Skeletal muscle tissue (tissue), 4 donors: ENCODE results near the gene FCRL6. TPM values are rescaled to one million over a fixed set of nuclear protein-coding genes. Genes with fewer than 3 reads are reported as not detected.

Experiments
- H3K27ac ChIP-seq: one replicate; pipeline ENCODE4 v1.7.0; 2013; ENCODE audit warnings: mild to moderate bottlenecking, low read depth, low read length, inconsistent platforms
- H3K27me3 ChIP-seq, 3 donors: one replicate each; pipeline ENCODE4 v1.7.0; 2013; ENCODE audit warnings: low read length in 3 of 3; ENCODE audit not compliant: control insufficient read depth in 3 of 3, insufficient read depth in 3 of 3
- H3K36me3 ChIP-seq, 3 donors: one replicate each; pipeline ENCODE4 v1.7.0; 2013; ENCODE audit warnings: low read length in 3 of 3; ENCODE audit not compliant: control insufficient read depth in 3 of 3, insufficient read depth in 3 of 3
- H3K4me1 ChIP-seq, 3 donors: one replicate each; pipeline ENCODE4 v1.7.0; 2013; ENCODE audit warnings: low read length in 3 of 3, mild to moderate bottlenecking in 3 of 3; ENCODE audit not compliant: control insufficient read depth in 3 of 3, insufficient read depth in 3 of 3
- H3K4me3 ChIP-seq, 3 donors: one replicate each; pipeline ENCODE4 v1.7.0; 2013; ENCODE audit warnings: low read length in 3 of 3
- H3K9ac ChIP-seq, 3 donors: one replicate each; pipeline ENCODE4 v1.7.0; 2013; ENCODE audit warnings: low read length in 3 of 3, mild to moderate bottlenecking in 3 of 3, moderate library complexity in 2 of 3, low read depth in 1 of 3
- H3K9me3 ChIP-seq, 3 donors: one replicate each; pipeline ENCODE4 v1.7.0; 2013; ENCODE audit warnings: low read length in 3 of 3; ENCODE audit not compliant: control insufficient read depth in 3 of 3
- total RNA-seq: library from RNA; depleted of rRNA; stranded (reverse); fragments of >200 nt; gene quantifications from one replicate; pipeline ENCODE4 v1.2.3, GENCODE V29; 2014
- donor health status: Osteomylitis.

FCRL6 gene
- total RNA-seq, 1 donor from 2014 or later, result not detected

GRCh38 chr1:159779403-159779851, 22.7 kb upstream of the FCRL6 start:
- no peaks in the 10 kb centered on the region for H3K27me3 ChIP-seq
- H3K27ac ChIP-seq, result peak overlapping the region; percentile 51

GRCh38 chr1:159780583-159781582, 21.3 kb upstream of the FCRL6 start, which contains the start of gene DUSP23:
DUSP23 (plus strand) TSS chr1:159780962; CDS start chr1:159781101, 139 bp downstream.
- H3K4me3 ChIP-seq, result peak within 1 kb of the TSS; percentile 71 to 90 (median 86)

More at GRCh38 chr1:159779403-159779851, 22.7 kb upstream of the FCRL6 start:
- Histone ChIP-seq H3K36me3 (no peaks in the 10 kb centered on the region), H3K9me3 (no peaks in the 10 kb centered on the region), H3K4me3 (no peak overlapping the region), H3K4me1 (peaks cover 9 to 16% (median 15%) of the 10 kb centered on the region in 3 donors), H3K9ac (no peak overlapping the region)

GRCh38 chr1:159781992-159782391, 20.2 kb upstream of the FCRL6 start:
- Histone ChIP-seq H3K36me3 (no peaks in the 10 kb centered on the region), H3K4me1 (peaks cover 9 to 16% (median 15%) of the 10 kb centered on the region in 3 donors), H3K27ac (no peak overlapping the region), H3K9me3 (no peaks in the 10 kb centered on the region), H3K9ac (peak overlapping the region in 1 of 3 donors; percentile 82), H3K4me3 (peak overlapping the region in 2 of 3 donors; percentile 11 to 23), H3K27me3 (no peaks in the 10 kb centered on the region)

More at GRCh38 chr1:159780583-159781582, 21.3 kb upstream of the FCRL6 start, which contains the start of gene DUSP23:
- Histone ChIP-seq H3K4me1 (peaks cover 9 to 16% (median 15%) of the 10 kb centered on the region in 3 donors), H3K27me3 (no peaks in the 10 kb centered on the region), H3K9ac (peak within 1 kb of the TSS; percentile 60 to 82 (median 70)), H3K36me3 (no peaks in the 10 kb centered on the region), H3K27ac (peak within 1 kb of the TSS; percentile 73), H3K9me3 (no peaks in the 10 kb centered on the region)

- peaks cover 9 to 16% (median 15%) of the 10 kb centered on the region in 3 donors for H3K4me1 ChIP-seq
- no peaks in the 10 kb centered on the region for H3K27me3 ChIP-seq
- H3K4me3 ChIP-seq, result no peak overlapping the region
- no peak overlapping the region for H3K9ac ChIP-seq
- H3K36me3 ChIP-seq, result no peaks in the 10 kb centered on the region
- no peaks in the 10 kb centered on the region for H3K9me3 ChIP-seq
- H3K27ac ChIP-seq, result no peak overlapping the region
Observed at GRCh38 chr1:159783724-159784123, 18.4 kb upstream of the FCRL6 start.

GRCh38 chr1:159786465-159786864, 15.7 kb upstream of the FCRL6 start:
- Histone ChIP-seq H3K36me3 (no peaks in the 10 kb centered on the region), H3K9ac (no peak overlapping the region), H3K27ac (no peak overlapping the region), H3K9me3 (no peaks in the 10 kb centered on the region), H3K4me1 (peaks cover 2 to 7% (median 6%) of the 10 kb centered on the region in 3 donors), H3K4me3 (no peak overlapping the region), H3K27me3 (no peaks in the 10 kb centered on the region)

GRCh38 chr1:159786966-159787365, 15.2 kb upstream of the FCRL6 start:
- Histone ChIP-seq H3K36me3 (no peaks in the 10 kb centered on the region), H3K4me3 (no peak overlapping the region), H3K27me3 (peaks cover 0 to 3% (median 0%) of the 10 kb centered on the region in 3 donors), H3K27ac (no peak overlapping the region), H3K4me1 (peaks cover 0 to 3% (median 3%) of the 10 kb centered on the region in 3 donors), H3K9me3 (no peaks in the 10 kb centered on the region), H3K9ac (no peak overlapping the region)

GRCh38 chr1:159790237-159790917, 11.8 kb upstream of the FCRL6 start:
- H3K27ac ChIP-seq, result no peak overlapping the region
- H3K4me1 ChIP-seq, result no peaks in the 10 kb centered on the region
- no peak overlapping the region for H3K4me3 ChIP-seq
- peaks cover 6 to 11% (median 8%) of the 10 kb centered on the region in 3 donors for H3K27me3 ChIP-seq
- no peaks in the 10 kb centered on the region for H3K9me3 ChIP-seq
- no peak overlapping the region for H3K9ac ChIP-seq
- H3K36me3 ChIP-seq, result no peaks in the 10 kb centered on the region

GRCh38 chr1:159791031-159791430, 11.1 kb upstream of the FCRL6 start:
- H3K4me3 ChIP-seq, result no peak overlapping the region
- H3K9me3 ChIP-seq, result no peaks in the 10 kb centered on the region
- H3K27me3 ChIP-seq, result peaks cover 6 to 13% (median 11%) of the 10 kb centered on the region in 3 donors
- no peak overlapping the region for H3K27ac ChIP-seq
- no peaks in the 10 kb centered on the region for H3K4me1 ChIP-seq
- no peaks in the 10 kb centered on the region for H3K36me3 ChIP-seq
- H3K9ac ChIP-seq, result no peak overlapping the region

GRCh38 chr1:159791461-159791860, 10.7 kb upstream of the FCRL6 start:
- no peak overlapping the region for H3K4me3 ChIP-seq
- no peaks in the 10 kb centered on the region for H3K4me1 ChIP-seq
- H3K27ac ChIP-seq, result no peak overlapping the region
- peaks cover 6 to 13% (median 11%) of the 10 kb centered on the region in 3 donors for H3K27me3 ChIP-seq
- H3K36me3 ChIP-seq, result no peaks in the 10 kb centered on the region
- H3K9me3 ChIP-seq, result no peaks in the 10 kb centered on the region
- H3K9ac ChIP-seq, result no peak overlapping the region
